NCI-H1092 (cell line): ENCODE measurements around the gene TRIM6.
"Not testable (repeated sequence)": the region's sequence is repeated elsewhere in the genome, so short reads cannot be mapped to it uniquely, and the experiment has no call there.

Source experiments
- DNase-seq: peaks from one replicate; lab custom pipeline; 2025; lab: John Stamatoyannopoulos, UW

TRIM6 gene

GRCh38 chr11:5604896-5605295, 8.5 kb downstream of the TRIM6 start:
- DNase-seq, result no peak

GRCh38 chr11:5605849-5606248, 9.4 kb downstream of the TRIM6 start:
- no peak for DNase-seq

- DNase-seq, result no peak
Measured at GRCh38 chr11:5608808-5609207, 12.4 kb downstream of the TRIM6 start.

- no peak for DNase-seq
Measured at GRCh38 chr11:5610446-5610845, 14.0 kb downstream of the TRIM6 start.

- no peak for DNase-seq
Measured at GRCh38 chr11:5611627-5612026, 15.2 kb downstream of the TRIM6 start.

GRCh38 chr11:5618807-5619206, 22.4 kb downstream of the TRIM6 start:
- no peak for DNase-seq

- DNase-seq, result no peak
Measured at GRCh38 chr11:5620651-5621521, 24.4 kb downstream of the TRIM6 start.

- no peak for DNase-seq
Measured at GRCh38 chr11:5621580-5621979, 25.1 kb downstream of the TRIM6 start.

- DNase-seq, result no peak
Measured at GRCh38 chr11:5622802-5623201, 26.4 kb downstream of the TRIM6 start.

GRCh38 chr11:5624489-5625279, 28.2 kb downstream of the TRIM6 start, which contains the start of gene TRIM34:
TSS of gene TRIM34 (plus strand) at chr11:5625001. CDS start at chr11:5632332, 7,331 bp downstream.
- no peak for DNase-seq

GRCh38 chr11:5625281-5625680, 28.8 kb downstream of the TRIM6 start:
- DNase-seq, result no peak

GRCh38 chr11:5626196-5626595, 29.8 kb downstream of the TRIM6 start:
- DNase-seq, result no peak

GRCh38 chr11:5631417-5631816, 35.0 kb downstream of the TRIM6 start:
- no peak for DNase-seq

- DNase-seq, result no peak
Measured at GRCh38 chr11:5631969-5632635, 35.7 kb downstream of the TRIM6 start.

GRCh38 chr11:5639953-5640352, 43.5 kb downstream of the TRIM6 start:
- DNase-seq, result no peak

GRCh38 chr11:5643585-5643984, 47.1 kb downstream of the TRIM6 start:
- DNase-seq, result no peak

GRCh38 chr11:5646139-5646538, 49.7 kb downstream of the TRIM6 start:
- no peak for DNase-seq

GRCh38 chr11:5655474-5655873, 59.0 kb downstream of the TRIM6 start:
- DNase-seq, result no peak

- not testable (repeated sequence) for DNase-seq
Measured at GRCh38 chr11:5656956-5657355, 60.5 kb downstream of the TRIM6 start.

- no peak for DNase-seq
Measured at GRCh38 chr11:5658318-5658717, 61.9 kb downstream of the TRIM6 start.
